Embryonic facial prominence (tissue), 1 donor: ENCODE data around the gene KRT15.
"Not testable (repeated sequence)": the region's sequence is repeated elsewhere in the genome, so short reads cannot be mapped to it uniquely, and the experiment has no call there.

Source experiments
- DNase-seq: peaks from one replicate; pipeline ENCODE4 v3.0.0-alpha.2; 2016; ENCODE audit errors: extremely low spot score

KRT15 gene

DNA sequence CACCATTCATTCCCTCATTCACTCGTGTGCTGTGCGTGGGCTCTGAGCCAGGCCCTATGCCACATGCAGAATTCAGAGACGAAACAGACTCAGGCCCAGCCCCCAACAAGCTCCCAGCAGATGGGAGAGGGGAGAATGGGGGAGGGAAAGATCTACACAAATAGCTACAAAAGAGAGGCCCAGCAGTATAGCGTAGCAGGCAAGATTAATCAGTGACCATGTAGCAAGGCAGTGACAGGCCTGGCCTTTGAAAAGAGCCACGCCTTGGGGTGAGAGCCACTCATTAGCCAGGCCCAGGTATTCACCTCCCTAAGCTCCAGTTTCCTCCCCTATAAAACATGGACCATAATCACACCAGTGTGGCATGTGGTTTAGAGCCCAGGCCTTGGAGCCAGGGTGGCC lies 25.8 kb upstream of the KRT15 start:
- DNase-seq: no peak

DNA sequence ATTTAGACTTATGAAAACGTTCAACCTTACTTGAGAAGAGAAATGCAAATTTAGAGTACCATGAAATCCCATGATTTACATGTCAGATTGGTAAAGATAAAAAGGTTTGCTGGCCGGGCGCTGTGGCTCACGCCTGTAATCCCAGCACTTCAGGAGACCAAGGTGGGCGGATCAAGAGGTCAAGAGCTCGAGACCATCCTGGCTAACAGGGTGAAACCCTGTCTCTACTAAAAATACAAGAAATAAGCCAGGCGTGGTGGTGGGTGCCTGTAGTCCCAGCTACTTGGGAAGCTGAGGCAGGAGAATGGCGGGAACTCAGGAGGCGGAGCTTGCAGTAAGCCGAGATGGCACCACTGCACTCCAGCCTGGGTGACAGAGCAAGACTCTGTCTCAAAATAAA lies 24.1 kb upstream of the KRT15 start:
- DNase-seq: not testable (repeated sequence)

DNA sequence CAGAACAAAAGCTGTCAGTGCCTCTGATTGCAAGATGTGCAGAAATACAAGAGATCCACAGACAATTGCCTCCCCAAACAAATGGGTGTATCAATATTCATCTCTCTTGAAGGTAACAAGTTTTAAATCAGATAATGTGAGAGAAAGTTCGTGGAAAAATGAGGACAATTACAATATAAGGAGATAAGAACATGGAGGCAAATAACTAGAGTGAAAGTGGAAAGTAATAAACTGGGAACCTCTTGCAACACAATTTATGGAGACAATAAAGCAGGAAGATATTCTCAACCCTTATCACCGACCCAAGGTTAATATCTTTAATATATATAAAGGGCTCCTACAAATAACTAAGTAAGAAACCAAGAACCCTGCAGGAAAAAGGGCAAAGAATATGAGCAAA lies 23.7 kb upstream of the KRT15 start:
- DNase-seq: no peak

DNA sequence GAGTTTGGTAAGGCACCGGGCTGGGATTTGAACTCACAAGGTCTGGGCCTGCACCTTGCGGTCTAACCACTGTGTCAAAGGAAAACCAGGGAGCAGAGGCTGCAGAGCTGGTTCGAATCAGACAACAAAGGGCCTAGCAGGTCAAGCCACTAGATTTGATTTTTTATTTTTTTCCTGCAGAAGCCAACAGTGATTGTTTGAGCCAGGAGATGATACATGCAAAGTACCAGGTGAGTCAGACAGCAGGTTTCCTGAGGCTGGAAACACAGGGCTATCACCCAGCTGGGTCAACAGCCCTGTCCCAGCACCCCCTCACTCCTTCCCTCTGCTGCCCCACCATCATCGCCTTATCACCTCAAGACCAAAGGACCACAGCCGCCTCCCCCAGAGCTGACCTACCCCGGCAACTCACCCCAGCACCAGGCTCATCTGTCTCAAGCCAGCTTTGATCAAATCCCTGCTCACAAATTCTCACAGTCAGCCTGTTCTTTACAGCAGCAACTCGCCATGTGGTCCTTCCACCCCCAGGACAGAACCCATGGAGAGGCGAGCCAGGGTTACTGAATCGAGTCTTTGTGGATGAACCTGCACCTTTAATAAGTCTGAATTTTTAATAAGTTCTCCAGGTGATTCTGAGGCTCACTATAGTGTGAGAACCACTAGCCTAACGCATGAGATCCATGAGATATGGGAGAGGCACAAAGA lies 22.4 kb upstream of the KRT15 start:
- no peak for DNase-seq

DNA sequence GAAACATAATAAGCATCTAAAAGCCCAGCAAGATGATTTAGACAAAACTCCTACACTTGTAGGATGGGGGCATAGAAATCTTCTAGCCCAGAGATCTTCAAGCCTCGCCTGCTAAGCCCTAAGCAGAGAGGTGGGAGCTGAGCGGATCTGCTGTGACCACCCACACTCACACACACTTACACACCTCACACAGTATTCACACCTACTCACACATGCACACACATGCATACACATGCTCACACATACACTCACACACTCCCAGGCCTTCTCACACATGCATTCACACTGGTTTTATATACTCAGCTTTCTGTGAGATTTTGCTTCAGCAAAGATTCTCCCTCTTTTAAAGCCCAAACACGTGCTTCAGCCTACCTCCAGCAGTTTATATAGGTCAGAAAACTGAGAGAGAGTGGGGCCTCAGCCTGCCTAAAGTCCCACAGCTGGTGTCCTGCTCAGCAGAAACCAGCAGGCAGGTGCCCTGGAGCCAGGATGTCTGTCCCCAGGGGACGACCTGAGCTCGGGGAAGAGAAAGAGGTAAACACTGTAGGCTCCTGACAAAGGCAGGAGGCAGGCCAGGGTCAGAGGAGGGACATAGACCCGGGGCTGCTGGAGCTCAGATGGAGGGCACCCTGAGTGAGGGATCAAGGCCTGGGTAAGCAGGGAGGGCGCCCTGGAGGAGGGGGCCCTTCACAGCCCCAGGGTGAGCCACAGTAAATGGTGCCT lies 21.4 kb upstream of the KRT15 start:
- DNase-seq: no peak

DNA sequence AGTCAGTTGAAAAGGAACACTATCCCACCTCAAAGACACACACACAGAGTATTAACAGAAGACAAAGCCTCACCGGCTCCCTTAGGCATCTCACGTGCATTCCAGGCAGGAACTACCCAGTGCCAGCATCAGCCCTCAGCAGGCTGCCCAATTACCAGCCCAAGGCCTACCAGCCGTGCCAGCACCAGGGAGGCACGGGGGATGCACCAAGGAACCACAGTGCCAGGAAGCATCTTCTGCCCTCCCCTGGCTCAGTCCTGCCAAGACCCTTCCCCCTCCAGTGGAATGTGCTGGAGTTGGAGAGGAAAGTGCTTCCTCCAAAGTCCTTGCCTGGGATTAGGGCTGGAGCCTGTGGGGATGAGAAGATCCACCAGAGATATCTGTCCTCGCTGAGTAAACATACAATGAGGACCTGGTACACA lies 20.4 kb upstream of the KRT15 start:
- DNase-seq: no peak

DNA sequence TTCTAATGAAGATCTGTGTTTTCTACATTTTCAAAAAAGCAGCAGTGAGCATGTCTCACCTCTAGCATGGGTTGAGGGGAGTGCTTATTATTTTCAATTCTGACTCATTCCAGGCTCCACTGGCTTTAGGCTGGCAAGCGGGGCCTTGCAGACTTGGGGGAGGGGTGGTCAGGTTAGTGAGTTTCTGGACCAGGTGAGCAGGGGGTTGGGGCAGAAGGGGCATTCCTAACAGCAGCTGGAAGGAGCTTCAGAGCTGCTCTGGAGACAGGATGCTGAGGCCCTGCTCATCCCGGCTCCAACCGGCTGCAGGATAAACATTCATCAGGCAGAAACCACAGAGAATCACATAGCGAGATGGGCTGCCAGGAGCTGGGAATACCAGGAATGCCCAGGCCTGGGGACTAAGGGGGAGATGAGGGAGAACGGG lies 19.9 kb upstream of the KRT15 start:
- no peak for DNase-seq

DNA sequence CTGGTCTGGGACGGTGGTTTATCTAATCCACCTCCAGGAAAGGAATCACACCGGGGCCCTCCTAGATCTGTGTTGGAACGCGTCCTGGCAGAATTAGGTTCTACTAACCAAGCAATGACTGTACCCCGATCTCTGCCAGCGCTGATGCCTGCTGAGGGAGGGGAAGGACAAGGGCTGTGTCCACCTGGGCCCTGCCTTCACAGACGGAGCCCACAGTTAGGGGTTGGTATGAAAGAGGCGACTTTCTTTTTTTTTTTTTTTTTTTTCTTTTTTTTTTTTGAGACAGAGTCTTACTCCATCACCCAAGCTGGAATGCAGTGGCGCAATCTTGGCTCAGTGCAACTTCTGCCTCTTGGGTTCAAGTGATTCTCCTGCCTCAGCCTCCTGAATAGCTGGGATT lies 19.3 kb upstream of the KRT15 start:
- no peak for DNase-seq

DNA sequence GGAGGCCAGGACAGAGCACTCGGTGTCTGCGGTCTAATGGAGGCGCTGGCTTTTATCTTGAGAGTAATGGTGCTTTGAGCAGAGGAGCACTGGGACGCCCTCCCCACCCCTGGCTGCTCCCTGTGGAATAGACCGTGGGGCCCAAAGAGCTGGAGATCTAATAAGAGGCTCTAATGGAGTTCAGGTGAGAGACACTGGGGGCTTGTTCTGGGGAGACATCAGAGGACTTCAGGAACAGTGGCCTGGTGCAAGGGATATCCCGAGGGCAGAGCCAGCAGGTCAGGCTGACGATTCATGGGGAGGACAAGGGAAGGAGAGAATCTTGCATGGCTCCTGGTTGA lies 18.9 kb upstream of the KRT15 start:
- no peak for DNase-seq

DNA sequence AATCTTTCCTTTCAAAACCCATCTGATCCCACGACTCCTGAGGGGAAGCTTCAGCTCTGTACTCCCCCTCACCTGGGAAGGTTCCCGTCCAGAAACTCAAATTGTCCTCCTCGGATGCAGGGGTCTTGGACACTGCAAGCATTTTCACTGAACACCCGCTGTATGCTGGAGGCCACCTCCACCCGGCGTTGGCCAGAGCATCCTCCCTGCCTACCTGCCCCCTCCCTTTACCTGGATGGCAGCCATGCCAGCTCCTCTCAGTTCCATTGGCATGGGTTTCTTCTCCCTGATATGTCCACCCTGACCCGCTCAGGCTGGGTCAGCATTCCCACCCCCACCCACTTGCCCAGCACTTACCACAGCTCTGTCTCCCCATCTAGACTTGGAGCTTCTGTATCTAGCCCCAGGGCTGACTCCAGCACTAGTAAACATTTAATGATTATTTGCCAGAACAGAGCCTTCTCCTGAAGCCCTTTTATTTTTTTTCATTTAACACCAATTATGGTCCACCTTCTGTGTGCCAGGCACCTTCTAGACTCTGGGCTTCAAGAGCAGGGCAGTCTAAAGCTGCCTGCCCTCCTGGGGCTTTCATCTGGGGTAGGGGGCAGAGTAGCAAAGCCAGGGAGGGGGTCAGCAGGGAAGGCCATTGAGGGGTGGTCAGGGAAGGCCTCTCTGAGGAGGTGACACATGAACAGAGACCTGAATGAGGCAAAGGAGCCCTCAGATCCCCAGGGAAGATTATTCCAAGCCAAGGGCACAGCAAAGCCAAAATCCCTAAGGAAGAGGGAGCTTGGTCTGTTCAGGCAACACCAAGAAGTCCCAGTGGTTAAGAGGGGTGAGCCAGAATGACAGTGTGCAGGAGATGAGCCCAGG lies 18.3 kb upstream of the KRT15 start:
- no peak for DNase-seq

DNA sequence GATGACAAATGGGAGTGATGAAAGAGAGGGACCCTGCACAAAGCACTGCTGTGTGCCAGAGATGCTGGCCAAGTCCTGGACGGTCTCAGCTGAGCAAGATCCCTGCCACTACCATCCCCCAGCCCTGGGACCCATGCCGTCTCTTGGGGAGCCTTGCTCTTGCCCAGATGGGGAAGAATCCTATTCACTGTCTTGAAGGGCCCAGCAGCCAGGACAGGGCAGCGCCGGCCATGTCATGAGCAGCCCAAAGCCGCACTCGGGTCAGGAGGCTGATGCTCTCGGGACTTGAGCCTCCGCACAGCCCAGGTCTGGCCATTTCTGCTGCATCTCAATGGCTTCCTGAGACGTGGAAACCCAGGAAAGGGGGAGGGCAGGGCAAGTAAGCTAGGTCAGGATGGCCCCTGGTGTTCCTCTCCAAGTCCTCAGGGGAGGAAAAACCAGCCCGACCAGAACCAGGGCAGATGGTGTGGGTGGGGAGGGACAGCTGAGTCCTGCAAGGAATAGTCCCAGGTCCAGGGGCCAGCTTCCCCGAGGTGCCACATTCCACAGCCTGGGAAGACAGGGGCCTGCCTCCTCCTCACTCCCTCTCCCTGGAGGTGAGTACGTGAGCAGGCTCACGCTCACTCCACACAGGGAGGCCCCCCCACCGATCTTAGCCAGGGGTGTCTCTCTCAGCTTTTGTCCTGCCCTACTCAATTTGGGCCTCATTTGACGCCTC lies 17.2 kb upstream of the KRT15 start:
- DNase-seq: no peak

DNA sequence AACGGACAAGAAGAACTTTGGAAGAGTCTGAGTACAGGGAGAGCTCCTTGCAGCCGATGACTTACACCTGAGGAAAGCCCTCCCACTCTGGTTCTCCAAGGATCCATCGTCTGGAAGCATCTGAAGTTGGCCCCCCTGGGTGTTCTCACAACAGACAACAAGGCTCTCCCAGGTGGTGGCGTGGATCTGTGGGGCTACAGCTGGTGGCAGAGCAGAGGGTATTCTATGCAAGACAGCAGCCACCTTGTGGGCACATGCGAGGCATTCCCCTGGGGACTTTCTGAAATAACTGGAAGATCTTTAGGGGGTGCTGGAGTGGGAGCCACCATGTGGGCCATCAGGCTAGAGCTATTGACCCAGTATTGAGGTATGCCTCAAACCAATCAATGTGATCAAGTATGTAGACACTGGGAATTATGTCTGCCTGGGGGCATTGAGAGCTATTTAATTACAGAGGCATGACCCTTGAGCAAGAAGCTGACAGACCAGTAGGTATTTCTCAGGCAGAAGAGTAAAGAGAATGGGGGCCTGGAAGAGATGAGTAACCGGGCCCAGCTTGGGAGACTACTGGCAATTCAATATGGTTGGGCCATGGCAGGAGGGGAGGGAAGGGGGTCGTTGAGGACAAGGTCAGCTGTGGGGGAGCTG lies 16.3 kb upstream of the KRT15 start:
- DNase-seq: no peak

DNA sequence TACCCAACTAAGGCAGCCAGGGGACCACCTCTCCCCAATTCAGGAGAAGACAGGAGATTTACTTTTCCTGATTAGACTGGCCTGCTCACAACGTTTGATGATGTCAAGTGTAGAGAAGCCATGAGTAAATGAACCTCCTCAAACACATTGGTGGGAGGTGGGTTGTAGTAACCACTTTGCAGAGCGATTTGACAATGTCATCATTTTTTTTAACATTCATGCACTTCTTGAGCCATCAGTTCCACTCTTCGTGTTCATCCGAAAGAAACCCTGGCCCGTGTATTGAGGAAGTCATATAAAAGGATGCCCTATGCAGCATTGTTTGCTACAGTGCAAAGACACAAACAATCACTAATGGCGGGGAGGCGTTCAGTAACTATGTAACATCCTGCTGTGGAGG lies 14.9 kb upstream of the KRT15 start:
- no peak for DNase-seq

DNA sequence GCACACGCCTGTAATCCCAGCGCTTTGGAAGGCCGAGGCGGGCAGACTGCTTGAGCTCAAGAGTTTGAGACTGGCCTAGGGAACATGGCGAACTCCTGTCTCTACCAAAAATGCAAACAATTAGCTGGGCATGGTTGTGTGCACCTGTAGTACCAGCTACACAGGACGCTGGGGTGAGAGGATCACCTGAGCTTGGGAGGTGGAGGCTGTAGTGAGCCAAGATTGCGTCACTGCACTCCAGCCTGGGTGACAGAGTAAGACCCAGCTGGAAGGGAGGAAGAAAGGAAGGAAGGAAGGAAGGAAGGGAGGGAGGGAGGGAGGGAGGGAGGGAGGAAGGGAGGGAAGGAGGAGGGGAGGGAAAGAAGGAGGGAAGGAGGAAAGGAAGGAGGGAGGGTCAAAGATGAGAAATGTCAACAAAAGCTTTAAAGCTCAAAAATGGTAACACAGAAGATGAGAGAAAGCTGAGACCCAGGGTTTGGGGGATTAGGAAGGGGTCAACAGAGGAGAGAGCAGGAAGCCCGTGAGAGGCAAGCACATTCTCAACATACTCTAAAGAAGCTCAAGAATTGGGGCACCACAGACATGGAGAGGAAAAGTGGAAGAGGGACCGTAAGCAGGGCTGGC lies 14.4 kb upstream of the KRT15 start:
- DNase-seq: no peak

DNA sequence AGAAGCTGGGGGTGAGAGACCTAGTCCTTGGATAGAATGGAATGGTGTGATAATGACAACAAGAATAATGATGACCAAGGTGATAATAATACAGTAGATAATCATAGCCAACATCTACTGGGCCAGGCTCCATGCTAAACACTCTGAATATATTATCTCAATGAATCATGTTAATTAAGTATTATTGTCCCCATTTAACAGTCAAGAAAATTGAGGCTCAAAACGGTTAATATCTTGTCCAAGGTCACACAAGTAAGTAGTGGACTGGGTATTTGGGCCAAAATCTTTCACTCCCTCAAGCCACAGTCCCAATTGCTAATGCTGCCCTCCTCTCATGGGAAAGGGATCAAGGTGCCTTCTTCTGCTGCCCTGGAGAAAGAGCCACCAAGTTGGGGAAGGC lies 13.3 kb upstream of the KRT15 start:
- DNase-seq: no peak

DNA sequence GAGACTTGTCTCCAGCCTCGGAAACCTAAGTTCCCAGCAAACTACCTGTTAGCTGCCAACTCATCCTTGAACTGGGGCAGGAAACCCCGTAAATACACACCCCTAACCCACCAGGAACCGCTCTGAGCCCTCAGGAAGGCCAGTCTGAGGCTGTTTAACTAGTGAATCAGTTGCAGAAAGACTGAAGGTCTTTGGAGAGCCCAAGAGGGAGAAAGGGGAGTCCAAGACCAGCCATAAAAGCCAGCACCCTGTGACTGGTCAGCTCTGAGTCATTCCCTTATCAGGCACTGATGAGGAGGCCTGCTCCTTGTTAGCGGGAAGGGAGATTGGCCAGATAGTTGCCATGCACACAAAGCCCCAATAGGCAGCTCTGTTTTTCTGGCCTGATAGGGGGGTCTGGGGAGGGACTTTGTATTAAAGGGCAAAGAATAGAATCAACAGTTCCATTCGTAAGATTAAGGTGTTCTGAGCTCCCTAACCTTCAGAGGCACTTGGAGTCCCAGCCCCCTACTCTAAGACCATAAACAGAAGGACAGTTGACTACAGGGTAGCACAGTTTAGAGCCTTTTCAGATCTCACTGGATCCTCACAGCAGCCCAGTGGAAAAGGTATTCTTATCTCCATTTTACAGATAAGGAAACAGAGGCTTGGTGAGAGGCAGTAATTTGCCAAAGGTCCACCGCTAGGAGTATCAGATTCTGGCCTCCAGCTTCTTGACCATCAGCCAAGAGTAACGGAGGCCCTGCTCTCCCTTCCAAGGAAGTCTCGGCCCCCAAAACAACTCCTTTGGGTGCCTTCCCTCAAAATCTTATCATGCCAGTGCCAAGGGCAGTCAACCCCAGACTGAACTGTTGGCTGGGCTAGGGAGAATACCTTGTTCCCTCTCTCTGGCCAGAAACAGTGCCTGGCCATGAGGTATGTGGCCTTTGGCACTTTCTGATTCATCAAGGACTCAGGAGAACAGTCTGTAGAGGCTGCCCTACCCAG lies 11.7 kb upstream of the KRT15 start:
- DNase-seq: no peak

DNA sequence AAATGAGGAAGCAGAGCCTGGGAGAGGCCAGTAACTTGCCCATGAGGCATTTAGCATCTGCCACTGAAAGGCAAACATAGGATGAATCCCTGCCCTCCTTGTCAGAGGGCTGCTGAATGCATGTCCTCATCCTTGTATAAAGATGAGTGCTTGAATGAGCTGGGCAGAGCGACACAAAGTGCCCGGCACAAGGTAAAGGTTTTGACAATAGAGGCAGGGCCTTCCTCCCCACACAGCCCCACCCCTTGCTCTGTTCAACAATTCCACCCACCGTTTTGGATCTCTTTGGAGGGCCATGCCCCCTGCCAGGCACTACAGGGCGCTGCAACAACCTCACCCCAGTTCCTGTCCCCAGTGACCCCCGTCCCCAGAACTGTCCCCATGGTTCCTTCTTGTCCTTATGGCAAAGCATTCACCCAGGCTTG lies 10.8 kb upstream of the KRT15 start:
- no peak for DNase-seq

DNA sequence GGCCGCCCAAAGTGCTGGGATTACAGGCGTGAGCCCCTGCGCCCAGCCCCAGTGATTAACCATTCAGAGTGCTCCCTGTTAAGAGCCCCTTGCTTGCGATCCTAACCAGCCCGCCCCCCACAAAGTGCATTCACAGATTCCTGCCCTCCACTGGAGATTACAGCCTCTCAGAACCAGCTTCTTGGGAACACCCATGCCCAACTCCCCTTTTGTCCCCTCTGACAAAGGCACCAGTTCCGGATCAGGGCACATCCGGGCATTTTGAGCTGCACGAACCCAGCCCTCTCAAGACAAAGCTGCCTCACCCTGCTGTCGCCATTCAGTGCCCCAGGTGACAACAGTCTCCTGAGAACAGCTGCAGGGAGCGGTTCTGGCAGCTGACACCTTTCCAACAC lies 10.3 kb upstream of the KRT15 start:
- DNase-seq: no peak

DNA sequence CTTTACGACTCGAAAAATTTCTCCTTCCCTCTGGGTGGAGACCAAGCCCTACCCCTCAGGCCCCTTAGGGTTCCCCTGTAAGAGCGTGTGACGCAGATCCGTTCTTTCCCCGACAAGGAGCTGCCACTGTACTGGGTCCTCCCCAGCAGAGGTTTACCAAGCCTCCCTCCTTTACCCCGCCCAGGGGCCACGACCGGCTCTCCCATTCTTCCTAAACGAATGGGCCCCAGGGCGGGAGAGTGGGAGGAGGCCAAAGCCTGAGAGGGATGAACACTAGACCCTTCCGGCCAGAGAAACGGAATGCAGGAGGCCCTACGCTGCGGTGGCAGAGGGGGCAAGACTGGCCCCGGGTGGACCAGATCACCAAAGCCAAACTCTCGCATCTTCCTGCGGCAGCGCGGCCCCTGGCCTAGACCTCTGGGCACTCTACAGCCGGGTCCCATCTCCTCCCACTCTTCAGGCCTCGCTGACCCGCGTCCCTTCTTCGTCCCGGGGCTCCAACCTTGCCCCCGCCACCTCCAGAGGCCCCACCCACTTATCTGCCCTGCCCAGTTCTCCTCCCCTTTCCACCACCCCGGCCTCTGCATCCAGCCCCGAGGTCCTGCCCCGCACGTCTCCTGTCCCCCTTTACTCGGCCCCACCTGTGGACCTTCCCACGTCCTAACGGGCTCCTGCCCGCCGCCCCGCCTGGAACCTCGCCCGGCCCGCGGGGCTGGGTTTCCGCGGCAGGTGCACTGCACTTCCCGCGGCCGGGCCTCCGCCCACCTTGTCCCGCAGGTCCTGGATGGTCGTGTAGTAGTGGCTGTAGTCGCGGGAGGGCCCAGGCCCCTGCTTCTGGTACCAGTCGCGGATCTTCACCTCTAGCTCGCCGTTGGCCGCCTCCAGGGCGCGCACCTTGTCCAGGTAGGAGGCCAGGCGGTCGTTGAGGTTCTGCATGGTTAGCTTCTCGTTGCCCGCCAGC lies 8.7 kb upstream of the KRT15 start:
- no peak for DNase-seq
